SK-N-SH (cell line): Measurements from ENCODE around the gene SPPL2C.

ENCODE experiments used
- CTCF ChIP-seq: fragments of 200-600 bp; sonication (generic); IDR thresholded peaks from 2 replicates; pipeline ENCODE4 v1.6.1; 2017; ENCODE audit warnings: antibody characterized with exemption, mild to moderate bottlenecking, moderate library complexity
- EP300 ChIP-seq, 2 experiments: IDR thresholded peaks; 2 replicates each; pipeline versions ENCODE4 v1.4.0 to v1.6.1; 2012; ENCODE audit warnings: borderline replicate concordance in 1 of 2, low read depth in 1 of 2, low read length in 1 of 2
- MAX ChIP-seq: IDR thresholded peaks from 2 replicates; pipeline ENCODE4 v1.4.0; 2012; ENCODE audit warnings: low read depth
- PBX3 ChIP-seq: IDR thresholded peaks from 2 replicates; pipeline ENCODE4; 2012
- POLR2AphosphoS5 ChIP-seq: IDR thresholded peaks from 2 replicates; pipeline ENCODE4 v1.6.1; 2012; ENCODE audit warnings: low read depth, low read length

- TF ChIP-seq PBX3 (no peak), MAX (no peak), CTCF (no peak), EP300 (IDR thresholded peaks at IDR 0.05; ENCODE audit: borderline replicate concordance in 1 of 2, low read depth in 1 of 2, low read length in 1 of 2) (no peak), POLR2AphosphoS5 (no peak)
These were observed 23.5 kb upstream of the SPPL2C start for GRCh38 chr17:45821147-45821546.
